ENCODE results near the gene C9orf153. TPM values are rescaled to one million over a fixed set of nuclear protein-coding genes. Genes with fewer than 3 reads are reported as not detected.

C9orf153 gene
- total and polyA plus RNA-seq, 2 of the 13 experiments (the other 11 are each of a cell fraction or from before 2014, with no cell fraction given): 0.17 to 0.44 TPM

DNA sequence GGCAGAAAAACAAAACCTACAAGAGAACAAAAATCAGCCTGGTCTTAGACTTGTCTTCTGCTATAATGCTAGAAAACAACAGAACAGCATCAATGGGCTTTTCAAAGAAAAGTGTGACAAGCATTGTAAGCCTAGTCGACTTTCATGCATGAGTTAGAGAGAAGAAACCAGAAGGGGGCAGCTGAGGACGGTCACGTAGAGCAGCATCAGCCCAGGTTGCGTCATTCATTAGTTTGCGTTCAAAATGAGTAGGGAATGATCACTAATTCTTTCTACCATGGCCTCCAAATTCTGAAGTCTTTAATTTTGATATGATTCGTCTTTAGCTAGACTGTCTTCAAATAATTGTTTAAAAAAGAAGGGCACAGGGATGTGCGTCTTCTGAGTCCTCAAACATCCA lies 27.6 kb upstream of the C9orf153 start (continued):
- TF ChIP-seq, protein P1, sequence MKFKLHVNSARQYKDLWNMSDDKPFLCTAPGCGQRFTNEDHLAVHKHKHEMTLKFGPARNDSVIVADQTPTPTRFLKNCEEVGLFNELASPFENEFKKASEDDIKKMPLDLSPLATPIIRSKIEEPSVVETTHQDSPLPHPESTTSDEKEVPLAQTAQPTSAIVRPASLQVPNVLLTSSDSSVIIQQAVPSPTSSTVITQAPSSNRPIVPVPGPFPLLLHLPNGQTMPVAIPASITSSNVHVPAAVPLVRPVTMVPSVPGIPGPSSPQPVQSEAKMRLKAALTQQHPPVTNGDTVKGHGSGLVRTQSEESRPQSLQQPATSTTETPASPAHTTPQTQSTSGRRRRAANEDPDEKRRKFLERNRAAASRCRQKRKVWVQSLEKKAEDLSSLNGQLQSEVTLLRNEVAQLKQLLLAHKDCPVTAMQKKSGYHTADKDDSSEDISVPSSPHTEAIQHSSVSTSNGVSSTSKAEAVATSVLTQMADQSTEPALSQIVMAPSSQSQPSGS (CRISPR knock-in tag; IDR thresholded peaks at IDR 0.05): peak; percentile 66; the same call in 1 of the 2 replicates
- TF ChIP-seq GATAD2A (CRISPR knock-in tag; IDR thresholded peaks at IDR 0.05) (0 out of 2 replicates have a peak, but pooled peaks have one; percentile 44), GATAD1 (CRISPR knock-in tag; IDR thresholded peaks at IDR 0.05) (peak; percentile 38; the same call in 1 of the 2 replicates)

DNA sequence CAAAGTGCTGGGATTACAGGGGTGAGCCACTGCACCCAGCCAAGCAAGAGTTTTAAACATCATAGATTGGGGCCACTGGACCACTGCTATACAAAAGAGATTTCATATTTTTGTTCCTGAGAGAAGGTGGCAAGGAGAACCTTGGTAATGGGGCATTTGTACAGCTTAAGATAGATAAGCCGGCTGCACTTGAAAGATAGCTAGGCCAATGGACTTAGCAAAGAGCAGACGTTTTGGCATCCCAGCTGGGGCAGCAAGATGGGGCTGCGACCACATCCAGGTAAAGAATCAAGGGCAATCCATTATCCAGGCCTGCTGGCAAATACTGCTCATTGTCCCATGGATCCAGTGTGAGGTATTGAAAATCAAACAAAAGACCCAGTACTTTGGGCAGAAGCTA lies 26.8 kb upstream of the C9orf153 start:
- Histone ChIP-seq H3K27ac (ENCODE audit: extremely low read length, insufficient read depth, low read length) (no peak overlapping the region), H3K4me2 (ENCODE audit: low read depth, low read length) (no peak overlapping the region), H4K20me1 (ENCODE audit: insufficient read depth, low read length) (no peaks in the 10 kb centered on the region; the same call in 1 of the 2 replicates), H3K9ac (ENCODE audit: insufficient read depth, low read depth, low read length) (no peak overlapping the region), H3K27me3 (ENCODE audit: control insufficient read depth in 1 of 2, insufficient read depth in 2 of 2, low read length in 2 of 2) (no peaks in the 10 kb centered on the region), H3K4me3 (replicated peaks in 1 of 3; ENCODE audit: insufficient read depth in 1 of 3, low read depth in 2 of 3, low read length in 3 of 3) (no peak overlapping the region), H3K4me1 (ENCODE audit: insufficient read depth, low read length) (peaks cover 22% of the 10 kb centered on the region), H3K36me3 (replicated peaks in 1 of 2; ENCODE audit: control insufficient read depth in 1 of 2, insufficient read depth in 2 of 2, low read length in 2 of 2) (0 out of 5 replicates have a peak, but pooled peaks cover 0 to 2% of the 10 kb centered on the region in 2 experiments), H2AFZ (ENCODE audit: low read length) (no peak overlapping the region), H3K9me3 (ENCODE audit: low read length) (no peaks in the 10 kb centered on the region), H3K79me2 (ENCODE audit: insufficient read depth, low read length) (peaks cover 5% of the 10 kb centered on the region)
- ChIA-PET CTCF (ENCODE audit: low intra/inter-chr PET ratio, low total read pairs) (no interaction called here), POLR2A (no interaction called here)
- intact Hi-C loops (cut with micrococcal nuclease; ENCODE audit: unreplicated experiment): loop anchor here (2.0 to 10.0 kb wide), 4 partner anchors 51 to 1036 kb away; partner anchors contain the start of gene TUT7
- in situ Hi-C loops (cut with HindIII; ENCODE audit: extremely low pct_ligation_motif_present, low pct_unique_long_range_greater_than_20kb): loop anchor here (10.0 kb wide), 1 partner anchor 341 kb away; the partner anchor contains the start of gene NAA35
- no peak for DNase-seq (ENCODE audit: low spot score)
- 51% methylated on average over 3 of the region's 3 CpGs for WGBS (ENCODE audit: low lambda C conversion rate)
- BruUV-seq (replicated peaks): no TSS peak
- no peak for FAIRE-seq
- no peak for ATAC-seq
- TF ChIP-seq ZNF713 (CRISPR knock-in tag; IDR thresholded peaks at IDR 0.05) (no peak), TGIF2 (CRISPR knock-in tag; IDR thresholded peaks at IDR 0.05) (no peak), IRX3 (CRISPR knock-in tag; IDR thresholded peaks at IDR 0.05; ENCODE audit: borderline replicate concordance, low read depth) (no peak), ZSCAN25 (CRISPR knock-in tag; IDR thresholded peaks at IDR 0.05) (no peak), ZNF674 (CRISPR knock-in tag; IDR thresholded peaks at IDR 0.05; ENCODE audit: low read depth) (no peak), BHLHE40 (IDR thresholded peaks at IDR 0.05; ENCODE audit: low read length) (no peak), TBL1XR1 (IDR thresholded peaks at IDR 0.05; ENCODE audit: borderline replicate concordance, low read length, partially characterized antibody) (no peak)
- TF ChIP-seq, protein P2, sequence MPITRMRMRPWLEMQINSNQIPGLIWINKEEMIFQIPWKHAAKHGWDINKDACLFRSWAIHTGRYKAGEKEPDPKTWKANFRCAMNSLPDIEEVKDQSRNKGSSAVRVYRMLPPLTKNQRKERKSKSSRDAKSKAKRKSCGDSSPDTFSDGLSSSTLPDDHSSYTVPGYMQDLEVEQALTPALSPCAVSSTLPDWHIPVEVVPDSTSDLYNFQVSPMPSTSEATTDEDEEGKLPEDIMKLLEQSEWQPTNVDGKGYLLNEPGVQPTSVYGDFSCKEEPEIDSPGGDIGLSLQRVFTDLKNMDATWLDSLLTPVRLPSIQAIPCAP (CRISPR knock-in tag; IDR thresholded peaks at IDR 0.05; ENCODE audit: low read depth): no peak
- TF ChIP-seq, protein P3, sequence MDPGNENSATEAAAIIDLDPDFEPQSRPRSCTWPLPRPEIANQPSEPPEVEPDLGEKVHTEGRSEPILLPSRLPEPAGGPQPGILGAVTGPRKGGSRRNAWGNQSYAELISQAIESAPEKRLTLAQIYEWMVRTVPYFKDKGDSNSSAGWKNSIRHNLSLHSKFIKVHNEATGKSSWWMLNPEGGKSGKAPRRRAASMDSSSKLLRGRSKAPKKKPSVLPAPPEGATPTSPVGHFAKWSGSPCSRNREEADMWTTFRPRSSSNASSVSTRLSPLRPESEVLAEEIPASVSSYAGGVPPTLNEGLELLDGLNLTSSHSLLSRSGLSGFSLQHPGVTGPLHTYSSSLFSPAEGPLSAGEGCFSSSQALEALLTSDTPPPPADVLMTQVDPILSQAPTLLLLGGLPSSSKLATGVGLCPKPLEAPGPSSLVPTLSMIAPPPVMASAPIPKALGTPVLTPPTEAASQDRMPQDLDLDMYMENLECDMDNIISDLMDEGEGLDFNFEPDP (CRISPR knock-in tag; conservative IDR thresholded peaks at IDR 0.05): no peak
- TF ChIP-seq, protein P4, sequence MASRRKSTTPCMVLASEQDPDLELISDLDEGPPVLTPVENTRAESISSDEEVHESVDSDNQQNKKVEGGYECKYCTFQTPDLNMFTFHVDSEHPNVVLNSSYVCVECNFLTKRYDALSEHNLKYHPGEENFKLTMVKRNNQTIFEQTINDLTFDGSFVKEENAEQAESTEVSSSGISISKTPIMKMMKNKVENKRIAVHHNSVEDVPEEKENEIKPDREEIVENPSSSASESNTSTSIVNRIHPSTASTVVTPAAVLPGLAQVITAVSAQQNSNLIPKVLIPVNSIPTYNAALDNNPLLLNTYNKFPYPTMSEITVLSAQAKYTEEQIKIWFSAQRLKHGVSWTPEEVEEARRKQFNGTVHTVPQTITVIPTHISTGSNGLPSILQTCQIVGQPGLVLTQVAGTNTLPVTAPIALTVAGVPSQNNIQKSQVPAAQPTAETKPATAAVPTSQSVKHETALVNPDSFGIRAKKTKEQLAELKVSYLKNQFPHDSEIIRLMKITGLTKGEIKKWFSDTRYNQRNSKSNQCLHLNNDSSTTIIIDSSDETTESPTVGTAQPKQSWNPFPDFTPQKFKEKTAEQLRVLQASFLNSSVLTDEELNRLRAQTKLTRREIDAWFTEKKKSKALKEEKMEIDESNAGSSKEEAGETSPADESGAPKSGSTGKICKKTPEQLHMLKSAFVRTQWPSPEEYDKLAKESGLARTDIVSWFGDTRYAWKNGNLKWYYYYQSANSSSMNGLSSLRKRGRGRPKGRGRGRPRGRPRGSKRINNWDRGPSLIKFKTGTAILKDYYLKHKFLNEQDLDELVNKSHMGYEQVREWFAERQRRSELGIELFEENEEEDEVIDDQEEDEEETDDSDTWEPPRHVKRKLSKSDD (CRISPR knock-in tag; IDR thresholded peaks at IDR 0.05; ENCODE audit: low read depth): no peak
- TF ChIP-seq, protein P5, sequence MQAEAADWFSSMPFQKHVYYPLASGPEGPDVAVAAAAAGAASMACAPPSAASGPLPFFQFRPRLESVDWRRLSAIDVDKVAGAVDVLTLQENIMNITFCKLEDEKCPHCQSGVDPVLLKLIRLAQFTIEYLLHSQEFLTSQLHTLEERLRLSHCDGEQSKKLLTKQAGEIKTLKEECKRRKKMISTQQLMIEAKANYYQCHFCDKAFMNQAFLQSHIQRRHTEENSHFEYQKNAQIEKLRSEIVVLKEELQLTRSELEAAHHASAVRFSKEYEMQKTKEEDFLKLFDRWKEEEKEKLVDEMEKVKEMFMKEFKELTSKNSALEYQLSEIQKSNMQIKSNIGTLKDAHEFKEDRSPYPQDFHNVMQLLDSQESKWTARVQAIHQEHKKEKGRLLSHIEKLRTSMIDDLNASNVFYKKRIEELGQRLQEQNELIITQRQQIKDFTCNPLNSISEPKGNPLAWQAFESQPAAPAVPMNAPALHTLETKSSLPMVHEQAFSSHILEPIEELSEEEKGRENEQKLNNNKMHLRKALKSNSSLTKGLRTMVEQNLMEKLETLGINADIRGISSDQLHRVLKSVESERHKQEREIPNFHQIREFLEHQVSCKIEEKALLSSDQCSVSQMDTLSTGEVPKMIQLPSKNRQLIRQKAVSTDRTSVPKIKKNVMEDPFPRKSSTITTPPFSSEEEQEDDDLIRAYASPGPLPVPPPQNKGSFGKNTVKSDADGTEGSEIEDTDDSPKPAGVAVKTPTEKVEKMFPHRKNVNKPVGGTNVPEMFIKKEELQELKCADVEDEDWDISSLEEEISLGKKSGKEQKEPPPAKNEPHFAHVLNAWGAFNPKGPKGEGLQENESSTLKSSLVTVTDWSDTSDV (CRISPR knock-in tag; IDR thresholded peaks at IDR 0.05): no peak
